Activated CD4-positive, alpha-beta T cell treated with anti-CD3 and anti-CD28 coated beads for 48 hours (primary cell): ENCODE measurements around the gene KBTBD13.
"Not testable (repeated sequence)": the region's sequence is repeated elsewhere in the genome, so short reads cannot be mapped to it uniquely, and the experiment has no call there.

ENCODE experiments used
- DNase-seq: peaks from one replicate; pipeline ENCODE4 v3.0.0-alpha.2; 2020

Gene KBTBD13

GRCh38 chr15:65091946-65092770 is 15.6 kb downstream of the KBTBD13 start:
- DNase-seq, result no peak

- DNase-seq, result no peak
Observed at GRCh38 chr15:65092911-65093792, 16.6 kb downstream of the KBTBD13 start.

- DNase-seq, result not testable (repeated sequence)
Observed at GRCh38 chr15:65093793-65094170, 17.2 kb downstream of the KBTBD13 start.

- no peak for DNase-seq
Observed at GRCh38 chr15:65094294-65094995, 17.9 kb downstream of the KBTBD13 start.

DNA sequence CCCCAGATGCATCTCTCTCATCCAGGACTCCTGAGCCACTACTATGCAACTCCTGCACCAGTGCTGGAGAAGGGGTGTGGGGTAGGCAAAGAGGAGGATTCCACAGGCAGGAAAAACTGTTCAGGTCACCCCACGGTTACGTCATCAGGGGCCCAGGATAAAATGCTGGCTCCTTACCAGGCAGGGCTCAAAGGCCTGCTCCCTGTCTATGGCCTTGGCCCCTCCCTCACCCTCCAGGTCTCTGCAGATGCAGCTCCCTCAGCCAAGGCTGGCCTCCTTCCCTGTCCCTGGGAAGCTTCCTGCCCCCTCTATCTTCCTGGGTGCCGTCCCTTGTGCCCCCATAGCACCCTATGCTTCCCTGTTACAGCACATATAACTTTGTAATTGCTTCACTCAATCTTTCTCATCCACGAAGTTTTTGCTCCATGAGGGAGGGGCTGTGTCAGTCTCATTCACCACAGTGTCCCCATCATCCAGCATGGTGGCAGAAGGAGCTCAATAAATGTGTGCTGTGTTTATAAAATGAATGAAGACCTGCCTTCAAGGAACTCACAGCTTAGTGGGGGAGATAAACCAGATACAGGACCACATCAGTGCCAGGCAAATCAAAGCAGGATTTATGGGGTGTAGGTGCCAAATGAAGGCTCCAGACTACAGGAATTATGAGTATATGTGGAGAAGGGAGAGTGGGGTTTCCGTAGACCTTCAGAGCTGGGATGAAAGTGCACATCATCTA is 18.6 kb downstream of the KBTBD13 start:
- DNase-seq, result no peak

DNA sequence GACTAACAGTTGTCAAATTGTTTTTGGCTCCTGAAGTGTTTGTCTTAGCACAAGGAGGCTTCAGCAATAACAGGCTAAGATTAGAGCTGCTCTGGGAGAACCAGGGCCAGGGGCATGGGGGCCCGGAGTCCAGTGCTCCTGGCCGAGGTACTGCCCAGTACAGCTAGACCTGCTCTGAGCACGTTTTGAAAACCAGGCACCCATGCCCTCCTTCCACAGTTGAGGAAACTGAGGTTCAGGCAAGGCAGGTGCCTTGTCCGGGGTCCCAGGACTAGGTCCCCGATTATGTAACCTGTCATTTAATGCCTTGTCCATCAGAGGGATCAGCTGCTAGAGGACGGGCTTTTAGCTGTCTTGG is 19.2 kb downstream of the KBTBD13 start:
- DNase-seq, result no peak

GRCh38 chr15:65096481-65097385 is 20.2 kb downstream of the KBTBD13 start:
- DNase-seq, result no peak

- DNase-seq, result no peak
Observed at GRCh38 chr15:65097651-65098263, 21.2 kb downstream of the KBTBD13 start.

- DNase-seq, result no peak
Observed at GRCh38 chr15:65099336-65099735, 22.8 kb downstream of the KBTBD13 start.

GRCh38 chr15:65099801-65100200 is 23.3 kb downstream of the KBTBD13 start:
- DNase-seq, result not testable (repeated sequence)

DNA sequence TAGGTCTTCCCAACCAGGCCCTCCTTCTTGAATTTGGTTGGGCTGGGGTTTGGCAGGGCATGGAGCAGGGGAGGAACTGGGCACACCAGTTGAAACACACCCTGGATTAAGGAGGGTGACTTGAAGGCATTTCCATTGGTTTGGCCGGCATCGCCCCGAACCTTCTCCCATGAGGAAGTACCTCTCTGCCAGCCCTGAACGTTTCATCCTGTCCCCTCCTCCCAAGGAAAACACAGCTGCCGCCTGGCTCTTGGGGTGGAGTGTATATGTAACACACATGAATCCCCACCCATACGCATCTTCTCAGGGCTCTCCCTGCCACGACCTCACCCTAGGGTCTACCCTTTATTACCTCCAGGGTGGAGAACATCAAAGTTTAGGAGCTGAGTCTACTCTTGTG is 23.9 kb downstream of the KBTBD13 start:
- no peak for DNase-seq

DNA sequence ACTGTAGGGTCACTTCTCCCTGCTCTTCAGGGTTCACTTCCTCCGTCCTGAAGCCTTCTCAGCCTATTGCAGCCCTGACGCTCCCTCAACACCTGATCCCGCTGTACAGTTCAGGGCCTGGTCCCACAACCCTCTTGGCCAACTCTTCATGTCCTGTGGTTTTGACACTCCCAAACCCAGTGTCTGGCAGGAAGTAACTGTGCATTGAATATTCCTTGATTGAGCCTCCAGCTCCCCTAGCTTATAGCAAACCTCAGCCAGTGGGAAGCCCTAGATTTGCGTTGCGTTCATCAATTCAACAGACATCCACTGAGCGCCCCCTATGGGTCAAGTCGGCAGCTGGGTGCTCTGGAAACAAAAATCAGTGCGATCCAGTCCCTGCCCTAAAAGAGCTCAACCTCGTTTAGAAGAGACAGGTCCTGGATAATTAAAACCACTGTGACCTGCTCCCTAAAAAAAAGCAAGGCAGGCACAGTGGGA is 24.9 kb downstream of the KBTBD13 start:
- peak; percentile 79 for DNase-seq

- DNase-seq, result no peak
Observed at GRCh38 chr15:65101891-65102708, 25.6 kb downstream of the KBTBD13 start.

- no peak for DNase-seq
Observed at GRCh38 chr15:65102912-65103311, 26.4 kb downstream of the KBTBD13 start.

GRCh38 chr15:65105038-65105437 is 28.5 kb downstream of the KBTBD13 start:
- DNase-seq, result no peak

- DNase-seq, result no peak
Observed at GRCh38 chr15:65106011-65106590, 29.6 kb downstream of the KBTBD13 start.

GRCh38 chr15:65110676-65111292 is 34.2 kb downstream of the KBTBD13 start:
- no peak for DNase-seq

DNA sequence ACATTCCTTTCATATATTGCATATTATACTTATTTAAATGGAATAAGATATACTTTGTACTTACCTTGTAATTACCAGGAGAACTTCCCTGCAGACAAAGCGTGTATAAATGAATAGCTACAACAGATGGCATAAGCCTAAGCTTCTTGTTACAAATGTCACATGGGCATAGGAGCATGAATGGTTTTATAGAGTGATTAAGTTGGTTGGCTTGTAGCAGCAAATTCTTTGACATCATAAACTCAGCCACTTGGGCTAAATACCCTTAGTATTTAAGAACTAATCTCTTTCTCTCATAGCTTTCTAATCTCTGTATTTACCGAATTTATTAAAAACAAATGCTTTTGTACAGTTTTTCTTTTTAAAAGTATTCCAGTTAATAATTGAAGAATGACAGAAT is 38.5 kb downstream of the KBTBD13 start, which contains the start of gene UBAP1L:
TSS of gene UBAP1L (minus strand) at position 115 of the 400 bp plus-strand sequence. CDS start 8,985 bp downstream, outside the sequence.
- no peak for DNase-seq

- no peak for DNase-seq
Observed at GRCh38 chr15:65115542-65115941, 39.0 kb downstream of the KBTBD13 start.
